Measurements from ENCODE around the gene C2CD4D.
"Not testable (repeated sequence)": the region's sequence is repeated elsewhere in the genome, so short reads cannot be mapped to it uniquely, and the experiment has no call there.

C2CD4D gene

DNA sequence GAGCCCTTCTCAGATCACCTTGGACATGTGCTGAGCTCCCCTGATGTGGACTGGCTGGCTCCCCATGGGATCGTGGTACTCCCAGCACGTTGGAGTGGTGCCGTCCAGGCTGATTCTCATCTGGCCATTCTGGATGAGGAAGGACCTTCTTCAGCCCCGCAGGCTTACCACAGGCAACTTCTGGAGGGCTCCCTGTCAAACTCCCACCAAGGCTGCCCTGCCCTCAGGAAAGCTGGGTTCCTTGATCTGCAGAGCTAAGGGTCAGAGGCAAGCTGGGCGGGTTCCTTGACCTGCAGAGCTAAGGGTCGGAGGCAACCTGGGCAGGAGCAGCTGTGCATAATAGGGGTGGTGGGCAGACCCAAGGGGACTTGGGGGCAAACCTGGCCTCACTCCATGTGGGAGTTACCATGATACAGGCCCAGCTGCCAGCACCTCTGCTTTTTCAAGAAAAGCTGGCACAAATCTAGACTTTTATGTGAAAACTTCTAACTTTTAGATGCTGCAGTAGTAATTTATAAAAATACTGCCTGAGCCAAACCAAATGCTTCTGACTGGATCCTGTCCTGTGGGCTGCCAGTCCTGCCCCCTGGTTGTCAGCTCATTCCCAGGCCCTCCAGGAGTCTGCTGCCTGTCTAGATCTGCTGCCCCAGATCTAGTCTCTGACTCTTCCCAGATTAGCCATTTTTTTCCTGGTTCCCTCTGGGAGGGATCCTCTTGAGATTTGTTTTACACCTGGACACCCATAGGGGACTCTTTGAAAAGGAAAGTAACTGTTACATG, 19.5 kb upstream of the C2CD4D start:
- DNase-seq (ENCODE audit: low read depth, low spot score): no peak

DNA sequence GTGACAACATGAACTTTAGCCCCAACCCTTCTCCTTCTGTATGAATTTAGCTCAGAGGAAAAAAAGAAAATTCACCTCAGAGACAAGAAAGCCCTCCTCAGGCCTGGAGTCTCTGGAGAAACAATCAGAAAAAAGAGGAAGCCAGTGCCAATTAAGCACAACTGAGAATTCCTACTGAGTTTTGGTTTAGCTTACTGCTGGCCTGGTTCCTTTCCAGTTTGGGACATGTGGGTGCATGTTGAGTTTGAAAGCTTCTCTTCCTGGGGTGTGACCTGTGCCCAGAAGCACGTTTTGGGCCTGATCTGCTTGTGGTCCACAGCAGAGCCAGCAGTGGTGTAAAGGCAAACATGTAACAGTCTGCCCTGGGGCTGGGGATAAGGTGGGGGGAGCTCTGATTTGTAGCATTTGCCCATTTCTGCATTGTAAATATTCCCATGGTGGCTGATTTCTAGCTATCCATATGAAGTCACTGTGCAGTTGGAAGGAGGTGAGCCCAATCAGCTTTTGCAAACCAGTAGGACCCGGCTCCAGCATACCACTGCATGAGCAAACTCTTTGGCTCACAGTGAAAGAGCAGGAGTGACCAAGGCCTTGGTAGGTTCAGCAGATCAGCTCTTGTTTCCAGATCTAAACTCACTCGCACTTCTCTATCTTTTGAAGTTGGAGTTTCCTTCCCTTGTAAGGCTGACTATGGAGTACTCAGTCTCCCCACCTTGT, 18.6 kb upstream of the C2CD4D start:
- DNase-seq (ENCODE audit: low read depth, low spot score): no peak

DNA sequence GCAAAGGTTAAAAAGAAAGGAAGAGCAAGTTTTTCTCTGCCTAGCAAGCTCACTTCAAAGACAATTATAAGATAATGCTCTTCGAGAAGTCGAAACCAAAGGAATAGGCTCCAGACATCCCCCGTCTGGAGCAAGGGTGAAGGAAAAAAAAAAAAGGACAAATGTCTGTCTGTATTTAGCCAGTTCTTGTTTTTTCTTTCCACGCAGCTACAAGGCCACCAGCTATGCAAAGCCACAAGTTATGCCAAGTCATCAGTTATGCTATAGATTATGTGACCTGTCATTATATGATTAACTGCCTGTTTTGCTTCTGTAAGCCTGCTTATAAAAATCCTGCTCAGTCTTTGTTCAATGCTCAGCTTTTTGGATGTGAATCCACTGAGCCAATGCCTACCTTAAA, 16.3 kb upstream of the C2CD4D start:
- DNase-seq (ENCODE audit: low read depth, low spot score): no peak

DNA sequence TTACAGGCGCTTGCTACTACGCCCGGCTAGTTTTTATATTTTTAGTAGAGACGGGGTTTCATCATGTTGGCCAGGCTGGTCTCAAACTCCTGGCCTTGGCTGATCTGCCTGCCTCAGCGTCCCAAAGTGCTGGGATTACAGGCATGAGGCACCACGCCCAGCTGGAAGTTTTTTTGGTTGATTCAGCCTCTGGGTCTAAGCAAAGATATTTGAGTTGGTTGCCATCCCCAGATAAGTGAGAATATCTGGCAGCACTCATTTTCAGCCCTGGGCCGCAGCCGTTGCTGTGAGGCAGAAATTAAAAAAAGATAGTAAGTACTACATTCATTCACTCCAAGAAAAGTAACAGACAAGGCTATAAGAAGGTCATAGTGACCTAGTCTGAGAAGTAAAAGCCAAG, 15.9 kb upstream of the C2CD4D start:
- not testable (repeated sequence) for DNase-seq (ENCODE audit: low read depth, low spot score)

DNA sequence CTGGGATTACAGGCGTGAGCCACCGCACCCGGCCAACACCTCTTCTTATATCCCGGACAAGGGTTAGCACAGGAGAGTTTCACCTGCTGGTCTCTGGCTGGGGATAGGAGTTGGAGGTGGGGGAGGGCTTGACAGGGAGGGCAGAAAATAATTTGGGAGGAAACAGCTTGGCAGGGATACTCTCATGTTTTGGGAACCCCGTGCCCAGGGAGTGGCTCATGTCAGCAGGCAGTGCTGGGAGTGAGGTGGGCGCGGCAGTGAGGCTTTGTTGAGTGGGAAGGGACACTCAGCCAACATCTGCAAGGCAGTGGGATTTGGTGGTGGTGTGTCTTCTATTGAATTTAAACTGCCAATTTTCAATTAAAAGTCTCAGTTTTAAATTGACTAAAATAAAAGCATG, 15.0 kb upstream of the C2CD4D start:
- DNase-seq (ENCODE audit: low read depth, low spot score): no peak

DNA sequence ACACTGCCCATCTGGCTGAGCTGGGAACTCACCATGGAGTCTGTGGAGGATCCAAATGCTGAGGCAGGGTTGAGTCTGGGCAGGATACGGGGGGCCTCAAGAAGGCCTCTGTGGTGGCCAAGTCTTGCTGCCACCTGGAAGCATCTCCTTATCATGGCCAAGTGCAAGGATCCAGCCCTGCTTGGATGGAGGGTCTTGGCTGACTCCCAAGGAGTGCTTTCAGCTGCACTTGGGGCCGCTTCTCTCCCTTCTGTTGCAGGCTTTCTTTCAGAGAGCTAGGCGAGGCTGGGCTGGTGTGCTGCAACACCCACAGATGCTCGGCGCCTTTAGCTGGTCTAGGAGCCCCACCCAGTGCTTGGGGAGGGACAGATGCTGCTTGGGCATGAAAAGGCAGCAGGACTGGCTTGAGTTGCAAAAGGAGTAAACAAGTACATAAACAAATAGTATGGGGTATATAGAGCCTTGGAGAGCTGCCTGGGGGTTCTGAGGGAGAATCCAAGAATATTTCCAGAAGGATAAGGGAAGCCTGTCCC, 13.9 kb upstream of the C2CD4D start, which contains the start of gene THEM5:
Gene THEM5, minus strand, starts transcription at position 302 of the 533 bp plus-strand sequence. Its CDS starts 147 bp downstream, at position 155.
- no peak for DNase-seq (ENCODE audit: low read depth, low spot score)

DNA sequence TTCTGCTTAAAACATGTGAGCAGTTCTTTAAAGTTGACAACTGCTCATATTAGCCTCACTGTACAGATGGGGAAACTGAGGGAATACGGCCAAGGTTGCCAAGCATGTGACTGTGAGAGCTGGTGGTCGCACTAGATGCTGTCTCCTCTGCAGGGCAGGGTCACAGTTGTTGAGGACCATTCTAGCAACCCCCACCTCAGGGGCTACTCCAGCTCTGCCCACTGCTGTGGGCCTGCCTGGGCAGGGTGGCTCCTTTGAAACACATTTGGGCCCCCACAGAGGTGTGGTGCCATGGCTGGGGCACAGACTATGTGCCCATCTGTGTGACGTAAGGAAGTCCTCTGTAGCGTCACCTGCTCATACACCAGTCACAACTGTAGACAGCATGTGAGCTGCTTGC, 13.1 kb upstream of the C2CD4D start:
- no peak for DNase-seq (ENCODE audit: low read depth, low spot score)

DNA sequence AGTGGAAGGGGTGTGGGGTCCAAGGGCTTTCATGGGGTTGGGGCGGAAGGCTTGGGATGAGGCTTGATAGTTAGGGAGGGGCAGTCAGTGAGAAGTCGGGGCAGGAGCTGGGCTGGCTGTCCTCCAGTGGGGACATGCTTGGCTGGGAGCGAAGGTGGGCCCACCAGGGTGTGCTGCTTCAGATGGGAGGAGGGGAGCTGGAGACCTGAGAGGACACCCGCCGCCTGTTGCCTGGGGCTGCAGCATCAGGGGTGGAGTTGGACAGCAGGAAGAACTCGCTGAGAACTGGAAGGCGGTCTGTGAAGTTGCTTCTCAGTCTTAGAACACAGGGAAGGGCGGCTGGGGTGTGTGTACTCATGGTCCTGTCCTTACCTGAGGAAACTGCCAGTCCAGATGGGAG, 12.3 kb upstream of the C2CD4D start:
- DNase-seq (ENCODE audit: low read depth, low spot score): no peak

DNA sequence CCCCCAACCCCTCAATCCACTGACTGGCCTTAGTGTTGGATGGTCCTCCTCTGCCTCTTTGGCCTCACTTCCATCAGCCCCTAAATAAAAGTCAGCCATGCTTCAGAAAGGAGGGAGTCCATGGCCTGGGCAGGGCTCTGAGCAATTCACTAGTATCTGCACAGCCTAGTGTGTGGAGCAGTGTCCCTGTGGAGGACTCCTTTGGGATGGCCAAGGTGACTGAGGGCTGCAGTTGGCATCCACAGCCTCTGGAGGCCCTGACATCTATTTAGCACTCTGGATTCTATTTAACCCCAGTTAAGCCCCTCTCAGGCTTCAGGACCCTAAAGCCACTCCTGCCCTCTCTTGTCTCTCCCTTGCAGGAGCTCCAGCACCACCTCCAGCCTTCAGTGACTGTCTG, 10.3 kb upstream of the C2CD4D start:
- no peak for DNase-seq (ENCODE audit: low read depth, low spot score)

DNA sequence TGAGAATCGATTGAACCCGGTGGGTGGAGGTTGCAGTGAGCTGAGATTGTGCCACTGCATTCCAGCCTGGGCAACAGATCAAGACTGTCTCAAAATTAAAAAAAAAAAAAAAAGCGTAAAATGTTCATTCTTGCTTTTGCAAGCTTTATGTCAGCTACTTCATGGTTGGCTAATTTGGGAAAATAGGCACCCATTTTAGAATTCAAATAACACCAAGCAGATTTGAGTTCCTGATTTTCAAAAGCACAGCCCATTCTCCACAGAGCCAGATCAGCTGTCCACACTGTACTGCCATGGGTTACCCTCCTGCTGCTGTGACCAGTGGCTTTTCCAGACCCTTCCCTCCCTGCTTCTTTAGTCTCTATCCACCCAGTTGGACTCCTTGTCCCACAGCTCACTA, 9.5 kb upstream of the C2CD4D start:
- no peak for DNase-seq (ENCODE audit: low read depth, low spot score)

DNA sequence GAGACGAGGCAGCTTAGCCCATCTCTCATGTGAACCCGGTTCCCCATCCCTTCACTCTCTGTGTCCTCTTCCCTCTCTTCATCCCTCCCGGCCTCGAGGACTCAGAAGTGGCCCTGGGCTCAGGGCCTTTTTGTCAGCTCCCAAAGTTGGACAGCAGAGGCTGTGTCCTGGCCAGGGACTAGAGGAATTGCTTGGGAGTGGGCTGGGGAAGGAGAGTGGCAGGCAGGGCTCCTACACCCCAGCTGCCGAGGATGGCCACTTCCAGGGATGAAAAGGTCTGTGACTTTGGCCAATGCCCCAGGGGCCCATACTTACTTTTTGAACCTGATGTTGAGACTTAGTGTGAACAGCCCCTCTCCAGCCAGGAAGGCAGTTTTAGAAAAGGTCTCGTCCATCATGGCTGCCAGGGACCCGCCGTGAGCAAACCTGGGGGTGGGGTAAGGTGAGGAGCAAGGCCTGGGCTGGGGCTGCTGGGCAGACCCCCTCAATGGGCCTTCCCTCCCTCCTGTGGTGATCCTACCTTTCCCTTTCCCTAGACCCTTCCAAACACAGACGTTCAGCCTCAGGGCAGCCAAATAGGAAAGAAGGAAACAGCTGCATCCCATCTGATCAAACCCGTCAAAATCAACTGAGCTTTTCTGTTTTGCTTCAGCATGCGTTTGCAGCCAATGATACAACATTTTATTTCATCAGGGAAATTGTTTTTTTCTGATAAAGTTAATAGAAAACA, 8.4 kb upstream of the C2CD4D start:
- no peak for DNase-seq (ENCODE audit: low read depth, low spot score)

DNA sequence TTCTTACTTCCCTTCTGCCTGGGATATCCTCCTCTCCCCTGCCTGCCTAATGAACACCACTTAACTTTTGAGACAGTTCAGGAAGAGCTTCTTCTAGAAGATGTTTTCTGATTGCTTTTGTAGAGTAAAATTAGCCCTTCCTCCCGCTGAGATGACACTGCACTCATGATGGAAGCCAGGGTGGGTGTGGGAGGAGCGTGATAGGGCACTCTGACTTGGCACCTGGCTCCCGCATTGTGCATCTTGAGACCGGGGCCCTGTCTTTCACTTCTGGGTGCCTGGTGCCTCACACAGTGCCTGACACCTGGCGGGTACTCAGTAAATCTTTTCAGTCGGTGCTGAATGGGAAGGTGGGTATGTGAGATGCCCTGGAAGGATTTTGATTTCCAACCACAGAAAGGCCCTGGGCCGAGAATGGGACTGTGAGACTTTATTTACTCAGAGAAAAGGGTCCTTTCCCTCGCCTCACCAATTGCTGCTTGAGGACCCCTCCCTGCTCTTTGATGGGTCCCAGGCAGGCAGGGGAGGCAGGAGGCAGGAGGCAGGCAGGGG, 7.1 kb upstream of the C2CD4D start:
- DNase-seq (ENCODE audit: low read depth, low spot score): no peak

DNA sequence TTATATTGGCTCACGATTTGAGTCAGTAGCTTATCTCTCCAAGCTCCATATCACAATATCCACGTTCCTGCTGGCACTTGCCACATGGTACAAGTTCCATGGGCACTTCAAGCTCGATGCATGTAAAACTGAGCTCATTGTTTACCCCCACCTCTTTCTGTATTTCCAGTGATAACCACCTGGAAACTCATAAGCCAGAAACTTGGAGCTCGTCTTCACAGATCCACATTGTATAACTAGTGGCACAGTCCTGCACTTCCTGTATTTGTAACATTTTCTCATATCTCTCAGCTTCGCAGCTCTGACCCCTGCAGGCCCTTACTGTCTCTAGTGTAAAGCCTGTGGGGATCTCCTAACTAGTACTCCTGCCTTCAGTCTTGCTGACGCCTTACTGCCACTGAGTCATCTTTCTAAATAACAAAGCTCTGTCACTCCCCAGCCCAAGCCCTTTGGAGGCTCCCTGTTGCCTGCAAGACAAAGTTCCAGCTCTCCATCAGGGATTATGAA, 6.5 kb upstream of the C2CD4D start:
- DNase-seq (ENCODE audit: low read depth, low spot score): no peak

DNA sequence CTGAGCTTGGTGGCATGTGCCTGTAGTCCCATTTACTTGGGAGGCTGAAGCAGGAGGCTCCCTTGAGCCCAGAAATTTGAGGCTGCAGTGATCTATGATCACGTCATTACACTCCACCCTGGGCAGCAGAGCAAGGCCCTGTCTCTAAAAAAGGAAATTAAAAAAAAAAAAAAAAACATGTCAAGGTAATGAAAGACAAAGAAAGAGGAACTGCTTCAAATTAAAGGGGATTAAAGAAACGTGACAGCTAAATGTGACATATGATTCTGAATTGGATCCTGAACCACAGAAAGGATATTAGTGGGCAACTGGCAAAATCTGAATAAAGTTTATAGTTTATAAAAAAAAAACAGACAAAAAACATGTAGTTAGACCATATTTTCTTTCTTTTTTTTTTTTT, 3.8 kb upstream of the C2CD4D start:
- DNase-seq (ENCODE audit: low read depth, low spot score): no peak

DNA sequence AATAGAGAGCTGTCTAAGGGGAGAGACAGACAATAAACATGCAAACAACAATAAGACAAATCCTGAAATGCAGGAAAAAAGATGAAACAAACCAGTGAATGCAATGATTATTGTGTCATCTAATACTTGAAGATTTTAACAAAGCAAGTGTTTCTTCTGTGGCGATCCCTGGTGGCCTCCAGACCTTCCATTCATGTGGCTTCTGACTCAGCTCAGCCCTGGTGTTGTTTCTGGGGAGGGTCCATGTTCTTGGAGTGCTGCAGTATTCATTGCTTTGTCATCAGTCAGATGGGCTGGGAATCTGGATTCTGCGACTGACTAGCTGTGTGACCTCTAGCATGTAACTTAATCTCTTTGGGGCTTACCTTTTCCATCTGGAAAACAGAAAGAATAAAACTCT, 1.5 kb upstream of the C2CD4D start:
- no peak for DNase-seq (ENCODE audit: low read depth, low spot score)

DNA sequence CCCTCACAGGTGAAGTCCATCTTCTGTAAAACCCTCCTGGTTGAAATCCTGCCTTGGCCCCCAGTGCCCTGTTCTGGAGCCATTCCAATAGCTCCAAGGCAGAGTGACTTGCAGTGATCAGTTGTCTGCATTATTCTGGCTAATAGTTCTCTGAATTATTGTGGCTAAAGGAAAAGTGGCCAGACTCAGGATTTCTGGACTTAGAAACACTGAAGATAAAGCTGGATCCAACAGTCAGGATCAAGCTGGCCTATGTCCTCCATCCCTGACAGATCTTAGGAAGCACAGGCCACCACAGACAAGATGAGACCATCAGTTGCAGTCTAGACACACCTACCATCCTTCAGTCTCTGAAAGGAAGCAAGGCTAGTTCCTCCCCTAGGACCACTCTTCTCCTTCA, 801 bp upstream of the C2CD4D start:
- no peak for DNase-seq (ENCODE audit: low read depth, low spot score)

DNA sequence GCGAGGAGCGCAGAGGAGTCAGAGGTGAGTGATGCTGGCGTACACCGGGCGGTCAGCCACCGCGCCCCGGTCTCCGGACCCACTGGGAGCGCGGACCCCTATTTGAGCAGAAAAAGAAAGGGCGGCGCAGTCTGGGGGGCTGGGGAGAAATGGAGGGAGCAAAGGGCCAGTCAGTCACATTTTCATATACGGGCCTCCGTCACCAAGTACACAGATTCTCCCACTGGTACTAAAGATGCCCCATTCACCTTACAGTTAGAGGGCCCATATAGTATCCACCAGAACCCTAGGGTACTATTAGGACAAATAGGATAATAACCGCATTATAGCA, 573 bp downstream of the C2CD4D start:
- DNase-seq (ENCODE audit: low read depth, low spot score): no peak

DNA sequence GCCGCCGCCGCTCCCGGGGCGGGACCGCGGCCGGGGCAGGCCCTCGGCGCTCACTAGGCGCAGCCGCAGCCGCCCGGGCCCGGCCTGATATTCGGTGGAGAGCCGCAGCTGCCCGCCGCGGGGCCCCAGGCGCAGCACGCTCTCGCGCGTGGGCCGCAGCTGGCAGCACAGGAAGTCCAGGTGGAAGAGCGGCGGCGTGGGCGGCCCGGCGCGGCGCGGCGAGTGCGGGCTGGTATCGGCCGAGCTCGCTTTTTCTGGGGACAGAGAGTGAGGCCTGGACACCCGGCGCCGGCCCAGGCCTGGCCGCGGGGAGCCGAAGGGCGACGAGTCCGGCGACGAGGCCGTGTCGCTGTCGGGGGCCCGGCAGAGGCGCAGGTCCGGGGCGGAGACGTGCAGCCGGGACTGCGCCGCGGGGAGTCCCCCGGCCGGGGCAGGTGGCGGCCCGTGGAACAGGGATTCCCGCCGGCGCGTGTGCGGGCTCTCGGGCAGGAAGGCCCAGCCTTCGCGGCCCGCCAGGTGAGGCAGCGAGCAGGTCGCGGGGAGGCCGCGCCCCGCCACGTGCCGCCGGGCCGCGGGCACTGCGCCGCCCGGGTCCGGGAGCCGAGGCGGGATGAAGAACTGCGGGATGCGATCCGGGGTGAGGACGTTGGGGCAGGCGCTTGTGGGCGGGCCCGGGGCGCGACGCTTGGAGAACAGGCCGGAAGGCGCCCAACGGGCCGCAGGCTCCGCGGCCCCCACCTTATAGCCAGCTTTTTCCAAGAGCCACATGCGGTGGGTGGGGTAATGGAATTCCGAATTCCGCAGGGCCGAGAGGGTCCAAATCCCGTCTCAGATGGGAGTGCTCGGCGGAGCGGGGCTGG, 1.2 kb downstream of the C2CD4D start:
- DNase-seq (ENCODE audit: low read depth, low spot score): no peak

DNA sequence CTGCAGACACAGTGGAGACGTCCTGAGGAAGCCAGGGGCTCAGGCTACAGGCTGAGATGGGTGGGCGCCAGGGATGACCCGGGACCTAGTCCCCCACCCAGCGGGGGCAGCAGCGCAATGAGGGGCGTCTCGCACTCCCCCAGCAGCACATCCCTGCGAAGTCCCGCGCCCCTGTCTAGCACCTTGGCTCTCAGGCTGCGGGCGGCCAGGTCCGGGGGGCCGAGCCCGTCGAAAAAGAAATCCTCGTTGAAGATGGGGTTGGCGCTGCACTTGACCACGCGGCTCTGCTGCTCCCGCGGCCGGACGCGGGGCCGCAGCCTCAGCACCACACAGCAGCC, 1.8 kb downstream of the C2CD4D start:
- DNase-seq (ENCODE audit: low read depth, low spot score): no peak

DNA sequence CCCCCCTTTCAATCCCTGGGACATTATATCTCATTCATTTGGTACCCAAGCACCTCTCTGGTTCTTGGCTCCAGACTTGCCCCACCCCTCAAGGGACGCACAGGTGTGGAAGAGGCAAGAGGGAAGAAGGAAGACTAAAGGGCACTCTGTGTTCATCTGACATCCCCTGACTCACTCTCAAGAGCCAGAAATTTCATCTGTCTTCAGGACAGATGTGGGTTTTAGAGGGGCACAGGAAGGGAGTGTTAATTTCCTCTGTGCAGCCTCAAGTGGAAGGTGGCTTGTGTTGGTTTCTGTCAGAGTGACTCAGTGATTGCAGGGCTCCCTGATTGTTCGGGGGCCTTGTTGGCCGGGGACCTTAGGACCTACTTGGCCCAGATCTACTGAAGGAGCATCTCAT, 2.4 kb downstream of the C2CD4D start:
- no peak for DNase-seq (ENCODE audit: low read depth, low spot score)

DNA sequence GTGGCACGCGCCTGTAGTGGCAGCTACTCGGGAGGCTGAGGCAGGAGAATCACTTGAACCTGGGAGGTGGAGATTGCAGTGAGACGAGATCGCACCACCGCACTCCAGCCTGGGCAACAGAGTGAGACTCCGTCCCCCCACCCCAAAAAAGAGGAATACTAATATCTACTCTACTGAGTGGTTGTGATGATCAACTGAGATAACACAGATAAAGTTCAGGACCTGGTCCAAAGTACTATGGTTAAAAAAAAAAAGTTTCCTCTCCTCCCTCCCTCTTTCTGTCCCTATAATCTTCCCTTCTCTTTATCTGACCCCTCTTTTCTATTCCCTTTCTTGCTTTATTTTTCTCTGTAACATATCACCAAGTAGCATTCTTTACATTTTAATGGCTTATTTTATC, 4.0 kb downstream of the C2CD4D start:
- no peak for DNase-seq (ENCODE audit: low read depth, low spot score)
